ENCODE measurements around the gene CPA4. TPM values are rescaled to one million over a fixed set of nuclear protein-coding genes. Genes with fewer than 3 reads are reported as not detected.

CPA4 gene
- total RNA-seq, 1 donor from 2014 or later = not detected

GRCh38 chr7:130362251-130362816, 69.4 kb downstream of the CPA4 start:
- no peak overlapping the region for H3K4me3 ChIP-seq
- peaks cover 3% of the 10 kb centered on the region for H3K4me1 ChIP-seq
- TF ChIP-seq CTCF (IDR thresholded peaks at IDR 0.05) = no peak
- no peaks in the 10 kb centered on the region for H3K27me3 ChIP-seq
- H3K36me3 ChIP-seq = no peaks in the 10 kb centered on the region
- H3K9me3 ChIP-seq = peaks cover 3% of the 10 kb centered on the region
- no peak overlapping the region for H3K27ac ChIP-seq
- intact Hi-C loops (cut with DNase I) = no loop called here
- DNase-seq = peak; percentile 38
- no peak for ATAC-seq

GRCh38 chr7:130363026-130363847, 70.3 kb downstream of the CPA4 start:
- no peak overlapping the region for H3K4me3 ChIP-seq
- H3K27ac ChIP-seq = no peak overlapping the region
- ATAC-seq (peak; percentile 47), DNase-seq (no peak)
- H3K36me3 ChIP-seq = no peaks in the 10 kb centered on the region
- H3K9me3 ChIP-seq = peaks cover 3% of the 10 kb centered on the region
- no peak for TF ChIP-seq CTCF (IDR thresholded peaks at IDR 0.05)
- intact Hi-C loops (cut with DNase I) = no loop called here
- no peaks in the 10 kb centered on the region for H3K27me3 ChIP-seq
- no peaks in the 10 kb centered on the region for H3K4me1 ChIP-seq

- Histone ChIP-seq H3K4me1 (peaks cover 7% of the 10 kb centered on the region), H3K27ac (no peak overlapping the region), H3K36me3 (no peaks in the 10 kb centered on the region), H3K4me3 (no peak overlapping the region), H3K27me3 (no peaks in the 10 kb centered on the region), H3K9me3 (peaks cover 1% of the 10 kb centered on the region)
- ATAC-seq (no peak), DNase-seq (no peak)
- intact Hi-C loops (cut with DNase I) = no loop called here
- TF ChIP-seq CTCF (IDR thresholded peaks at IDR 0.05) = no peak
These were observed 71.5 kb downstream of the CPA4 start for GRCh38 chr7:130364451-130364850.

GRCh38 chr7:130365088-130365487, 72.1 kb downstream of the CPA4 start:
- H3K27me3 ChIP-seq = no peaks in the 10 kb centered on the region
- intact Hi-C loops (cut with DNase I) = no loop called here
- no peak for ATAC-seq
- H3K9me3 ChIP-seq = no peaks in the 10 kb centered on the region
- H3K36me3 ChIP-seq = no peaks in the 10 kb centered on the region
- H3K4me3 ChIP-seq = no peak overlapping the region
- no peak overlapping the region for H3K27ac ChIP-seq
- H3K4me1 ChIP-seq = peaks cover 13% of the 10 kb centered on the region
- no peak for DNase-seq
- no peak for TF ChIP-seq CTCF (IDR thresholded peaks at IDR 0.05)

GRCh38 chr7:130365511-130366441, 72.8 kb downstream of the CPA4 start:
- H3K36me3 ChIP-seq = no peaks in the 10 kb centered on the region
- H3K27me3 ChIP-seq = no peaks in the 10 kb centered on the region
- peaks cover 19% of the 10 kb centered on the region for H3K4me1 ChIP-seq
- intact Hi-C loops (cut with DNase I) = no loop called here
- no peaks in the 10 kb centered on the region for H3K9me3 ChIP-seq
- TF ChIP-seq CTCF (IDR thresholded peaks at IDR 0.05) = no peak
- H3K27ac ChIP-seq = no peak overlapping the region
- no peak overlapping the region for H3K4me3 ChIP-seq
- DNase-seq (no peak), ATAC-seq (no peak)
